Activated effector memory CD4-positive, alpha-beta T cell treated with anti-CD3 and anti-CD28 coated beads, Interleukin-2, amount 50 U/mL, for 16 hours (primary cell): Measurements from ENCODE around the gene SHROOM1.
A peak's percentile ranks its signal among the peaks of the same experiment; 100 is the strongest.
"Not testable (repeated sequence)": the region's sequence is repeated elsewhere in the genome, so short reads cannot be mapped to it uniquely, and the experiment has no call there.

Experiments used
- DNase-seq: peaks from one replicate; pipeline ENCODE4 v3.0.0-alpha.2; 2020

Gene SHROOM1

DNA sequence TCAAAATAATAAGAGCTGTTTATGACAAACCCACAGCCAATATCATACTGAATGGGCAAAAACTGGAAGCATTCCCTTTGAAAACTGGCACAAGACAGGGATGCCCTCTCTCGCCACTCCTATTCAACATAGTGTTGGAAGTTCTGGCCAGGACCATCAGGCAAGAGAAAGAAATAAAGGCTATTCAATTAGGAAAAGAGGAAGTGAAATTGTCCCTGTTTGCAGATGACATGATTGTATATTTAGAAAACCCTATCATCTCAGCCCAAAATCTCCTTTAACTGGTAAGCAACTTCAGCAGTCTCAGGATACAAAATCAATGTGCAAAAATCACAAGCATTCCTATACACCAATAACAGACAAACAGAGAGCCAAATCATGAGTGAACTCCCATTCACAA lies 26.2 kb downstream of the SHROOM1 start:
- not testable (repeated sequence) for DNase-seq

- DNase-seq = not testable (repeated sequence)
These were observed 27.8 kb downstream of the SHROOM1 start for GRCh38 chr5:132802685-132803066.

GRCh38 chr5:132802044-132802684 lies 28.3 kb downstream of the SHROOM1 start:
- no peak for DNase-seq

- DNase-seq = no peak
These were observed 29.9 kb downstream of the SHROOM1 start for GRCh38 chr5:132800545-132800944.

GRCh38 chr5:132799392-132799791 lies 31.1 kb downstream of the SHROOM1 start:
- DNase-seq = no peak

GRCh38 chr5:132797651-132798050 lies 32.8 kb downstream of the SHROOM1 start:
- no peak for DNase-seq

DNA sequence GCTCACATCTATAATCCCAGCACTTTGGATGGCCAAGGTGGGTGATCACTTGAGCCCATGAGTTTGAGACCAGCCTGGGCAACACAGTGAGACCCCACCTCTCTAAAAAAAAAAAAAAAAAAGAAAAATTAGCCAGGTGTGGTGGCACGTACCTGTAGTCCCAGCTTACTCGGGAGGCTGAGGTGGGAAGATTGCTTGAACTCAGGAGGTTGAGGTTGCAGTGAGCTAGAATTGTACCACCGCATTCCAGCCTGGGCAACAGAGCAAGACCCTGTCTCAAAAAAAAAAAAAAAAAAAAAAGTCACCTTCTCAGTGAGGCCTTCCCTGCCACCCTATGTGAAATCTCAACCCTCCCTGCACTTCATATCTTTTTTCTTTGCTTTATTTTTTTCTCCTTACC lies 39.4 kb downstream of the SHROOM1 start:
- no peak for DNase-seq

DNA sequence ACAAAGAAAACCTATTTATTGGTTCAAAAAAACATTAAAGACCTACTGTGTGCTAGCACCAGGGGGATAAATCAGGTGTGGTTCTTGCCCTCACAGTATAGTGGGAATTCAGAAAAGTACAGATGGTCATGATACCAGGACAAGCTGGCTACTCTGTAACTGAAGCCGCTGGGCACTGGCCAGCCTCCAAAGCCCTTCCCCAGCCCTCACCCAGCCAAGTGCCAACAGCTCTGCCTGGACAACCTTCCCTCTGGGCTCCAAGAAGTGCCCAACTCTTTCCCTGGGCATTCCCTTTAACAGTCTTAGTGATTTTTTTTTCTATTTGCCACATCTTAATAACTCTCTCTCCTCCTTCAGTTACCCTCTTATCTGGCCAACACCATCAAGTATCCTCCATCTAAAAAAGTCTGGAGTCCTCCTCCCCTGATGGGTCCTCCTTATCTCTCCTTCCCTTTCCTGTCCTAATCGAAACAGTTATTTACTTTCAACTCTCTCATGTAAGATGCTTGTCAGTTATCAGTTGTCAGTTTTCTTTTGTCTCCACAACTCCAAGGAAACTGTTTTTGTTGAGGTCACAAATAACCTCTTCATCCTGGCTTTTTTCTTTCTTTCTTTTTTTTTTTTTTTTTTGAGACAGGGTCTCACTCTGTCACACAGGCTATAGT lies 40.1 kb downstream of the SHROOM1 start:
- no peak for DNase-seq

DNA sequence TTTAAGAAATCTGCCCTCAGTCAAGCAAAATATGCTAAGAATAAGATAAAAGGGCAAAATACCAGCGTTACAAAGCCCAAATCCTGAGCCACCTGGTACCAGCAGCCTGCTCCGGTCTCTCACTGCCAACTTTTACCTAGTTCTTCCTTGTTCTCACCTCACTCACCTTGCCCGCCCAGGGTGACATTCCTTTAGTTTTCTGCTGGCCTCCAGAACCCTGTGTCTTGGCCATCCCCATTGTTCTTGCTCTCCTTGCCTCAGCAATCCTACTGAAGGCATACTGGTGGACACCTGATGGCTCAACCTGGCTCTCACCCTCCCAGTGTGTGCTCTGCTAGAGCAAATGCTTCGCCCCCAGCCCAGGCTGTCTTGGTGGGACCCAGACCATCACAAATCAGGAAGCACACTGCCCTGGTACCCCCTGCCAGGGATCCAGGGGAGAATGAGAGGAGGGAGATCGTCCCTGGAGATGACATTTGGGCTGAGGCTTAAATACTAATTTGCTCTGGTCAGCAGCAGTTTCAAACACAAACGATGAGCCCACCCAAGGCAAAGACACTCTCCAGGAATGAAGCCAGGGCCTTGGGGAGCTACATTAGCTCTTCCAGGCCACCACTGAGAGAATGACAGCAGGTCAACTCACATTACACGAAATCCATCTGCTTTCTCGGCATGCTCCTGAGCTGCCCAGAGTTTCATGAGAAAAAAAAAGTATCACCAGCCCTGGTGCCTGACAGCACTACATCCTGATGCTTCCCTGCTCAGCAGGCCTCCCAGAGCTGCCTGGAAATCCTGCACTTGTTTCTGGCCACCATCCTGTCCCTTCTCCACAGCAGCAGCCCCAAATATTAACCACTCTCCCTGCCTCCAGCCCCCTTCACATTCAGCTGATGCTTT lies 41.2 kb downstream of the SHROOM1 start:
- DNase-seq = no peak

DNA sequence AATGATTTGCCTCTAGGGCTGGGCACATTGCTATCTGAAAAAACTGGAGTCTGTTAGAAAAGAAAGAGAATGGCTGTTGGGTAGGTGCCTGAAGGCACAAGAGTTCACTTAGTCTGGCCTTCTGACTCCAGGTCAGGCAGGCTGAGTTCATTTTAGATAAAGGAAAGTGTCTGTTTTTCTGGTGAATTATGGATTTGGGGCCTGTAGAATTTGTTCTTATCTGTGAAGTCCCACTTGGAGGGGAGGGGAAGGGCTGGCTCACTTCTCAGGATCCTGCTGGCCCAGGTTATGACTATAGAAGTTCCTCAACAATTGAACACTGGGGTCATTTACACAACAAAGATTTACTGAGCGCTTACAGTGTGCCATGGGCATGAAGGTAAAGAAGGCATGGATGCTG lies 41.9 kb downstream of the SHROOM1 start:
- no peak for DNase-seq

DNA sequence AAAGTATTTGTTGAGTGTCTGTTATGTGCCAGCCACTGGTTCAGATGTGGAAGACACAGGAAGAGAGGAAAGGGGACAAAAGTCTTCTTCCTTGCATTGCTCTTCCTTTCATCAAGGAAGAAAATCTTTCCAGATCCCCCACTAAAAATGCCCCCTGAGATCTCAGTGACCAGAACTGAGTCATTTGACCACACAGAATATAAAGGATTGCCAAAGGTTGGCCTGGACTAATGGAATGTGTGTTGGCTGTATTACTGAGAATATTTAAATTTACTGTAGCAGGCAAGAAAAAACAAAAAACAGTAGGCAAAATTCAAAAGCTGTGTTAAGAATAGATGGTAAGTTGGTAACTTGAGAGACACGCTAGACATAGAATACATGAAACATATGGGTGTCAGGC lies 43.4 kb downstream of the SHROOM1 start:
- DNase-seq = no peak

DNA sequence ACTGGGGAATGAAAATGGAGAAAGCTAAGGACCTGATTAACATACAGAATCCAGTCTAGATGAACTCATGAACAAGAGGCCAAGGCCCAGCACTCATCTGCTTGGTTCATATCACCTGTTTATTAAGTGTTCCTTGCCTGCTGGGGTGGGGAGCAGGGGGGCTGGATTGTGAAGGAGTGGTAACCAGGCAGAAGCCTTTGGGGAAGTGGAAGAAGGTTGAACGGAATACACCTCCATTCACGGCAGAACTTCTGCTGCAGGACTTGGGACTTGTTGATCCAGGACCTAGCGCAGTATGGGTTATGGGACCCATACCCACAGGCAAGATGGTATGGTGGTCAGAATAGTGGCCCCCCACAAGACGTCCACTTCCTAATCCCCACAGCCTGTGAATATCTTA lies 44.6 kb downstream of the SHROOM1 start:
- DNase-seq = peak; percentile 39

DNA sequence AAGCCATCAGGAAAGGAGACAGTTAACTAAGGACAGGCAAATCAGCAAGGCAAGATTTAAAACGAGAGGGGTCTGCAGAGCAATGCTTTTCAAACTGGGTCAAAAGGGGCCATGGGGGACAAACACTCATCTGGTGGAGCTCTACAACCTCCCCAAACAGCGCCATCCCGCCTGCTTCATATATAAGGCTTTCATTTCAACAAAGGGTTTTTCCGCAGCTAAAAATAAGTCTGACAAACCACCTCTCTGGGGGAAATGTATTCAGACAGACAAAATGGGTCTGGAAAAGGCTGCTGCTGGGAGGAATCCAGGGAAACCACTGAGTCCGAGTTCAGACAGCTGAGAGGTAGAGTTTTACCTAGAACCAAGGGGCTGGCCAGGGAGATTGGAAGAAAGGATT lies 45.1 kb downstream of the SHROOM1 start:
- DNase-seq = peak; percentile 2

DNA sequence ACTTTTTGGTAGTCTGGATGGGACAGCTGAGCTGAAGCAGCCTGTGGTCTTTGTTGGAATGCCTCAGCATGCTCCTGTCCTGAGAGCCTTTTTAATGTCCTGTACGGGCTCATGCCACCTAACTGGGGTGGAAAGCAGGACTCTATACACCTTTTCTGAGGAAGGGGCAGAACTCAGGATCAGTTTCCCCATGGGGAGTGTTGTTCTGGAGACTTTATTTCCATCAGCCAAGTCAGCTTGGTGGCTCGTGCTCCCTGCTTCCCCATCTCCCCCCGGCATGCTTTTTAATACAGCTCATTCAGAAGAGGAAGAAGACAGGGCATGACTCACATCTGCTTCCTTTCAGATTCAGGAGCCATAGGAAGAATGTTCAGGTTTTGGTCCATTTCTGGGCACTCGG lies 48.3 kb downstream of the SHROOM1 start:
- DNase-seq = peak; percentile 25

DNA sequence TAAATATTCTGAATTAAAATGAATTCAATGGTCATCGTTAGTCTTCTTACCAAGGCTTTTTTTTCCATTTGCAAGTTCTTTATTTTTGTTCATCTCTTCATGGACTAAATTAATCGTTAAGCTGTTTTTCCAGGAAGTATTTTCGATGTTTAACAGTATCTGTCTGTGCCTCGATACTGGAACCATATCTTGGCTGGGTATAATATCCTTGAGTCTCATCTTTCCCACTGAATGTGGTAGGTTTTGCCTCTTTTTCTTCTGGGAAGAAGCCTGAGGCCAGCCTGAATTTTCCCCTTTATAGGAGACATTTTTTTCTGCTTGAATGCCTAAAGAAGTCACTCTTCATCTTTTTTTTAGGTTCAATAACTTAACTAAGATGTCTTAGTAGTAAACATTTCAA lies 49.4 kb downstream of the SHROOM1 start:
- DNase-seq = no peak

GRCh38 chr5:132780577-132780976 lies 49.9 kb downstream of the SHROOM1 start:
- no peak for DNase-seq

- peak; percentile 4 for DNase-seq
These were observed 50.5 kb downstream of the SHROOM1 start for GRCh38 chr5:132779961-132780360.

- DNase-seq = no peak
These were observed 51.6 kb downstream of the SHROOM1 start for GRCh38 chr5:132778856-132779255.

DNA sequence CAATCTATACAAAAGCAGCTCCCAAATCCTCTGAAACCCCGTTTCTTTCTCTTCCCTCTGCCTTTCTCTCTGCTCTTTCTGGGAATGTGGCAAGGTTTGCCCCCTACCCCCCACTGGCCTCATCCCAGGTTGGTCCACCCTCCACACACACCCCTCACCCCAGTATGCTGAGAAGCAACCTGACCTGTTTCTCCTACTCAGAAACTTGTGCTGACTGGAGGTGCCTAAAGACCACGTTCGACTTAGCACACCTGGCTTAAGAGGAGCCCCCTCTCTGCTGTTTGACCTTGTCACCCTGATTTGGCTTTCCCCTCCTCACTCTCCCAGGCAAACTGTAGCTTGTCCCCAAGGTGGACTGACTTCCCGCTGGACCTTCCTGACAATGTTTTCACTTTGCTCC lies 52.3 kb downstream of the SHROOM1 start:
- peak; percentile 37 for DNase-seq

GRCh38 chr5:132777209-132778069 lies 53.0 kb downstream of the SHROOM1 start, which contains the start of gene SEPTIN8:
TSS of gene SEPTIN8 (minus strand) at chr5:132777239. CDS start at chr5:132777137, 102 bp downstream.
- peak; percentile 82 for DNase-seq

DNA sequence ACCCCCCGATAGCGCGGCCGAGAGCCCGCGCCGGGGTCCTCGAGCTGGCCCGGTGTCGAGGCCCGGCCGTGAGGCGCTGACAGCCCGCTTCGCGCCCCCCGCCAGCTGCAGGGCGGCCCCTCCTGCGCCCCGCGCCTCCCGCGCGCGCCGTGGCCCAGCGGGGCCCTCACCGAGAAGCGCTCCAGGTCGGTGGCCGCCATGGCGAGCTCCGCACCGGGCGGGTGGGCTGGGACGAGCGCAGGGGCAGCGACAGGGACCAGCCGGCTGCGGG lies 53.6 kb downstream of the SHROOM1 start:
- DNase-seq = no peak

DNA sequence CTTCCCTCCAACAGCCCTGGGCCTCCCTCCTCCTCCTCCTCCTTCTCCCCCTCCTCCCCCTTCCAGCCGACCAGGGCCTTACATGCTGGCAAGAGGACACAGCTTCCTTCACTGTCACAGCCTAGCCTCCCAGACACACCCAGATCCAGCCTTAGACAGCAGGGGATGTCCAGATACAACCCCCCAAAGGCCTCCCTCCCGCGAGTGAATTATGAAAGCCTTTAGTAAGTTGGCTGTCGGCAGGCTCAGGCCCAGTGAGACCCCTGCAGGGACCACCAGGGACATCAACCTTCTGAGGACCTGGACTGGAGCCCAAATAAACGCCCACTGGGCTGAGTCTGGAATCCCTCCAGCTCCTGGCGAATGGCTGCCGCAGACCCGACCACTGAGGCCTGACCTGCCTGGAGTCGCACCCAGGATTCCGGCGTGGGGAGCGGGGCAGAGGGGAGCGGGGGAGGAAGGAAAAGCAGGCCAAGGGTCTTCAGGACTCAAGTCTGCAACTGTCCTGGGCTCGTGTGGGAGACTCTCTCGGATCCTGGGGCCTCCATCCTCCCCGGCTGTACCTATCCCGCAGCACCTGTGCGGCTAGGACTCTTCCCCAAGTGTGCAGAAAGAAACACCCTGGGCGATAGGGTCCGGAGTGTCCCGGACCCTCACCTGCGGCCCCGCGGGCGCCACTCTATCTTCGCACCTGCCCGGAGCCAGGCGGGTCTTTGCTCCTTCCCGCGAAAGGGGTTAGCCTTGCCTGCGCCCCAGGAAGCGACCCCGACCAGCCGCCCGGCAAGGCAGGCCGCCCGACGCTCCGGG lies 54.1 kb downstream of the SHROOM1 start:
- peak; percentile 60 for DNase-seq
